Left cardiac atrium (tissue), 4 donors: Measurements from ENCODE around the gene CD109. TPM values are rescaled to one million over a fixed set of nuclear protein-coding genes. Genes with fewer than 3 reads are reported as not detected.
"Not testable (repeated sequence)": the region's sequence is repeated elsewhere in the genome, so short reads cannot be mapped to it uniquely, and the experiment has no call there.

Source experiments
- ATAC-seq, 2 donors: fragments of 200-7000 bp; cut with Tn5 transposase; one replicate each; pipeline ENCODE4 v1.9.1; 2020; ENCODE audit warnings: mild to moderate bottlenecking in 2 of 2, moderate library complexity in 2 of 2
- DNase-seq: peaks from one replicate; pipeline ENCODE4 v3.0.0-alpha.2; 2020
- intact Hi-C, 2 donors: fragments of 100-400 bp; cut with DNase I; formaldehyde crosslinking; loops; one replicate each; pipeline versions ENCODE4 v1.14.1 to v1.15.1; 2022 to 2023
- total RNA-seq, 2 donors: library from RNA; stranded (reverse); fragmentation: NEBNext Ultra II Directional; extraction: Animal tissue kit (Norgen Biotek cat#: 25700); gene quantifications; one replicate each; pipeline ENCODE4 v1.2.1, GENCODE V29; 2021
- donor health status: DM: no; HTN: yes; CAD: no.
- donor health status: DM: no; HTN: yes; CAD: no; lungs with severe emphysema.
- donor health status: DM: yes; HTN: yes; CAD: no.
- donor health status: Dilated cardiomyopathy.

CD109 gene
- total RNA-seq, 2 donors from 2014 or later = 10.5 to 26.4 TPM

- intact Hi-C loops = no loop called here
- DNase-seq = no peak
- ATAC-seq = peak in 1 of 2 donors; percentile 24
Observed at GRCh38 chr6:73747289-73747688, 51.3 kb downstream of the CD109 start.

GRCh38 chr6:73752943-73753342, 56.9 kb downstream of the CD109 start:
- intact Hi-C loops = no loop called here
- DNase-seq = no peak
- no peak for ATAC-seq

GRCh38 chr6:73766040-73766439, 70.0 kb downstream of the CD109 start:
- no peak for ATAC-seq
- DNase-seq = no peak
- intact Hi-C loops = no loop called here

GRCh38 chr6:73768558-73768957, 72.6 kb downstream of the CD109 start:
- no peak for ATAC-seq
- intact Hi-C loops = no loop called here
- DNase-seq = no peak

- intact Hi-C loops = no loop called here
- ATAC-seq (no peak), DNase-seq (no peak)
Observed at GRCh38 chr6:73769976-73770375, 74.0 kb downstream of the CD109 start.

GRCh38 chr6:73774311-73774774, 78.3 kb downstream of the CD109 start:
- intact Hi-C loops = no loop called here
- DNase-seq (peak; percentile 37), ATAC-seq (peak; percentile 92 to 99)

GRCh38 chr6:73779943-73780342, 83.9 kb downstream of the CD109 start:
- DNase-seq = no peak
- intact Hi-C loops = no loop called here
- no peak for ATAC-seq

- intact Hi-C loops = no loop called here
- no peak for DNase-seq
- ATAC-seq = no peak
Observed at GRCh38 chr6:73782911-73783310, 86.9 kb downstream of the CD109 start.

- intact Hi-C loops = no loop called here
- ATAC-seq = no peak
- DNase-seq = no peak
Observed at GRCh38 chr6:73784726-73785505, 88.9 kb downstream of the CD109 start.

- no peak for ATAC-seq
- intact Hi-C loops = no loop called here
- no peak for DNase-seq
Observed at GRCh38 chr6:73790574-73790973, 94.6 kb downstream of the CD109 start.

GRCh38 chr6:73791336-73791735, 95.3 kb downstream of the CD109 start:
- ATAC-seq (no peak), DNase-seq (no peak)
- intact Hi-C loops = no loop called here

- intact Hi-C loops = no loop called here
- no peak for DNase-seq
- no peak for ATAC-seq
Observed at GRCh38 chr6:73792738-73793137, 96.7 kb downstream of the CD109 start.

- ATAC-seq (no peak), DNase-seq (no peak)
- intact Hi-C loops = no loop called here
Observed at GRCh38 chr6:73796881-73797280, 100.9 kb downstream of the CD109 start.

- intact Hi-C loops = no loop called here
- ATAC-seq (no peak), DNase-seq (no peak)
Observed at GRCh38 chr6:73797861-73798260, 101.9 kb downstream of the CD109 start.

GRCh38 chr6:73798592-73798991, 102.6 kb downstream of the CD109 start:
- peak; percentile 47 for DNase-seq
- peak in 1 of 2 donors; percentile 87 for ATAC-seq
- intact Hi-C loops = no loop called here

GRCh38 chr6:73800997-73801396, 105.0 kb downstream of the CD109 start:
- intact Hi-C loops = no loop called here
- DNase-seq (no peak), ATAC-seq (peak in 1 of 2 donors; percentile 44)

GRCh38 chr6:73801652-73802268, 105.8 kb downstream of the CD109 start:
- intact Hi-C loops = no loop called here
- DNase-seq (no peak), ATAC-seq (no peak)

- no peak for ATAC-seq
- intact Hi-C loops = no loop called here
- no peak for DNase-seq
Observed at GRCh38 chr6:73802366-73802765, 106.4 kb downstream of the CD109 start.

GRCh38 chr6:73803562-73804241, 107.7 kb downstream of the CD109 start:
- intact Hi-C loops = no loop called here
- DNase-seq = no peak
- ATAC-seq = no peak

GRCh38 chr6:73805221-73805620, 109.2 kb downstream of the CD109 start:
- intact Hi-C loops, ATAC-seq, DNase-seq: not testable (repeated sequence)
